ENCODE results near the gene UBE2N.

Gene UBE2N, protein sequence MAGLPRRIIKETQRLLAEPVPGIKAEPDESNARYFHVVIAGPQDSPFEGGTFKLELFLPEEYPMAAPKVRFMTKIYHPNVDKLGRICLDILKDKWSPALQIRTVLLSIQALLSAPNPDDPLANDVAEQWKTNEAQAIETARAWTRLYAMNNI

DNA sequence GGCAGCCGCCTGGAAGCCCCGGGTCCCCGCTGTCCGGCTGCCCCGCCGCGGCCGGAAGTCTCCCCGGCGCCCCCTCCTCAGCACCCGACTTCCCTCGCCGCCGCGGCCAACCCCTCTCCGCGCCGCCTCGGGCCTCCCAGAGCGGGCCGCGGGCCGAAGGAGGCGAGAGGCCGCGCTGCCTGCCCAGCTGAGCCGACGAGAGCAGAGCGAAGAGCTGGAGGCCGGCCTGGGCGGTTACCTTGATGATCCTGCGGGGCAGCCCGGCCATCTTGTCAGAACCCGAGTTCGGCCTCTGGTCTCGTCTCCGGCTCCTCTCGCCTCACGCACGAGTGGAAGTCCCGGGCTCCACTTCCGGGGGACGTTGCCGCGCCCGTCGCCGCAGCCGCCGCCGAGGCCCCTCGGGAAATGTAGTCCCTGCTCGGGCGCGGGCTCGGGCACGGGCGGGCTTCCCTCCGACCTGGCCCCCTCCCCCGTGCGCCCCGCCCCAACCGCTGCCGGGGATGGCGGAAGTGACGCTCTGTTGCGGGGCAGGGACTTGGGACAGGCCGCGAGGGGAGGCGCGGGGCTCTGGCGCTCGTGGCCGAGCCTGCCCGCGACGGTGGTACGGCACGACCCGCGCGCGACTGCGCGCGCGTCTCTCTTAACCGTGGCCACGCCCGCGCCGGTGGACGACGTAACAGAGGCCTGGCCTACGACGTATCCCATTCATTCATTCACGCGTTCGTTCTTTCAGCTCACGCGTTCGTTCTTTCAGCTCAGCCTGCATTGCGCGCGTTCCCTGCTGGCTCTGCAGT, at the start of gene UBE2N:
UBE2N (minus strand) TSS at position 331 of the 794 bp plus-strand sequence; CDS start at position 268, 63 bp downstream.
- peak; percentile 87 for DNase-seq

DNA sequence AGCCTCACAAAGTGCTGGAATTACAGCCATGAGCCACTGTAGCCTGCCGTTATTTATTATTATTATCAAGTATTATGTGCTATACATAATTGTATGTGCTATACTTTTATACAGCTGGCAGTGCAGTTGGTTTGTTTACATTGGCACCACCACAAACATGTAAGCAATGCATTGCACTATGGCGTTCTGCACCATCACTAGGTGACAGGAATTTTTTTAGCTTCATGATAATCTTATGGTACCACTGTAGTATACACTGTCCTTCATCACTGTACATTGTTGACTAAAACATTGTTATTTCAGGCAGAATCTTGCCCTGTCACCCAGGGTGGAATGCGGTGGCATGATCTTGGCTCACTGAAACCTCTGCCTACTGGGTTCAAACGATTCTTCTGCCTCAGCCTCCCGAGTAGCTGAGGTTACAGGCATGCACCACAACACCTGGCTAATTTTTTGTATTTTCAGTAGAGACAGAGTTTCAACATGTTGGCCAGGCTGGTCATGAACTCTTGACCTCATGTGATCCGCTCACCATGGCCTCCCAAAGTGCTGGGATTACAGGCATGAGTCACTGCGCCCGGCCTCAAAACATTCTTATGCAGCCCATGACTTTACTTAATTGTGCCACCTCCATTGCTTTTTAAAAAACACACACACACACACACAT, 42.7 kb upstream of the UBE2N start:
- DNase-seq = no peak

DNA sequence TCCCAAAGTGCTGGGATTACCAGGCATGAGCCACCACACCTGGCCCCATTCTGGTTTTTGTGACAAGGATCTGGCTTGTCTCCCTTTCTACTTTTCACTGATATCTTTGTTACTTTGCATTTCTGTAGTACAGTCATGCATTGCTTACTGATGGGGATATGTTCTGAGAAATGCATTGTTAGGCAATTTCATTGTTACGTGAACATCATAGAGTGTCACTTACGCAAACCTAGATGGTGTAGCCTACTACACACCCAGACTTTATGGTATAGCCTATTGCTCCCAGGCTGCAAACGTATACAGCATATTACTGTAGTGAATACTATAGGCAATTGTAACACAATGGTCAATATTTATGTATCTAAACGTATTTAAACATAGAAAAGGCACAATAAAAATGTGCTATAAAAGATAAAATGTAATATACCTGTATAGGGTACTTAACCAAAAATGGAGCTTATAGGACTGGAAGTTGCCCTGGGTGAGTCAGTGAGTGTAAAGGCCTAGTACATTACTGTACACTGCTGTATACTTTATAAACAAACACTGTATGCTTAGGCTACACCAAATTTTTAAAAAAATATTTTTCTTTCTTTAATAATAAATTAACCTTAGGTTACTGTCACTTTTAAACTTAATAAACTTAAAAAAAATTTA, 41.5 kb upstream of the UBE2N start:
- no peak for DNase-seq

DNA sequence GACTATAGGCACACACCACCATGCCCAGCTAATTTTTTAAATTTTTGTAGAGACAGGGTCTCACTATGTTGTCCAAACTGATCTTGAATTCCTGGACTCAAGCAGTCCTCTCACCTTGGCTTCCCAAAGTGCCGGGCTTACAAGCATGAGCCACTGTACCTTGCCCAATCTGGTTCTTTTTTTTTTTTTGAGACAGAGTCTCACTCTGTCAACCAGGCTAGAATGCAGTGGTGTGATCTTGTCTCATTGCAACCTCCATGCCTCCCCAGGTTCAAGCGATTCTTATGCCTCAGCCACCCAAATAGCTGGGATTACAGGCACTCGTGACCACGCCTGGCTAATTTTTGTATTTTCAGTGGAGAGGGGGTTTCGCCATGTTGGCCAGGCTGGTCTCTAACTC, 41.0 kb upstream of the UBE2N start:
- DNase-seq = no peak

DNA sequence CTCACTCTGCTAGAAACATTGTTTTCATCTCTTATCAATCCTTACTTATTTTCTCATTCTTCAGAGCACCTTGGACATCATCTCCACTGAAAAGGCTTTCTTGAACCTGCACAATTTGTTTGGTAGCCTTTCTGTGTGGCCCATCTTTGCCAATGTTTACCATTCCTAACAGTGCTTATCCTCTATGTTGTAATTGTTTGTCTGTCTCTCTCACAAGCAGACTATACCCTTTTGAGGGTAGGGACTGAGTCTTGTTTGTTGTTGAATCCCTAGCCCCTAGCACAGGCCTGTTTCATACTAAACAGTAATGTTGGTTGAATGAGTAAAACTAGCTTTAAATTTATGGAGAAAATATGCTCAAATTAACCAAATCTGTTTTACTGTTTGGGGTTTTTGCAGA, 34.8 kb upstream of the UBE2N start:
- DNase-seq = no peak

DNA sequence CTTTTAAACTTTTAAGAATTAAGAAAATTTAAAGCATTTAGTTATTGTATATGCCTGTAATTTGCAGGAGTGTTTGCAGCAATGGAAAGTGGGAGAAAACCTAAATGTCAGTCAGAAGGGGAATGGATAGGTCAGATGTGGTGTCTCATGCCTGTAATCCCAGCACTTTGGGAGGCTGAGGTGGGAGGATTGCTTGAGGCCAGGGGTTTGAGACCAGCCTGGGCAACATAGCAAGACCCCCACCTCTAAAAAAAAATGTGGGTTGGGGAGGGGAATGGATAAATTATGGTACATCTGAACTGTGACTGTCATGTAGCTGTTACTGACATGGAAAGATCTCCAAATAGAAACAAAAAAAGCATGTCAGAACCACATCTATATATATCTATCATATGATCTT, 27.6 kb upstream of the UBE2N start:
- DNase-seq = no peak

DNA sequence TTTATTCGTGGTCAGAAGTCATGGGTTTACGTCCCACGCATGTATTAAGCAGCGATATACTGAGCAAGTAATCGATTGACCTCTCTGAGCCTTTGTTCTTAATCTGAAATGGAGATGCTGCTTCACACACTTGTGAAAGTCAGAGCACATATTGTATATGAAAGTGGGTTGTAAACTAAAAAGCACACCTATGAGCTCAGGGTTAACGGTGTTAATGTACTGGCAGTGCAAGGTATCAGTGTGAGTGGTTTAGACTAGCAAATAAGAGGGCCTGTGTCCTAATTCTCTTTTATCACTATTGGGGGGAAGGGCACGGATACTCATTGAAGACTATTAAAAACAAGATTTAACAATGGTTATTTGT, 26.2 kb upstream of the UBE2N start:
- no peak for DNase-seq

DNA sequence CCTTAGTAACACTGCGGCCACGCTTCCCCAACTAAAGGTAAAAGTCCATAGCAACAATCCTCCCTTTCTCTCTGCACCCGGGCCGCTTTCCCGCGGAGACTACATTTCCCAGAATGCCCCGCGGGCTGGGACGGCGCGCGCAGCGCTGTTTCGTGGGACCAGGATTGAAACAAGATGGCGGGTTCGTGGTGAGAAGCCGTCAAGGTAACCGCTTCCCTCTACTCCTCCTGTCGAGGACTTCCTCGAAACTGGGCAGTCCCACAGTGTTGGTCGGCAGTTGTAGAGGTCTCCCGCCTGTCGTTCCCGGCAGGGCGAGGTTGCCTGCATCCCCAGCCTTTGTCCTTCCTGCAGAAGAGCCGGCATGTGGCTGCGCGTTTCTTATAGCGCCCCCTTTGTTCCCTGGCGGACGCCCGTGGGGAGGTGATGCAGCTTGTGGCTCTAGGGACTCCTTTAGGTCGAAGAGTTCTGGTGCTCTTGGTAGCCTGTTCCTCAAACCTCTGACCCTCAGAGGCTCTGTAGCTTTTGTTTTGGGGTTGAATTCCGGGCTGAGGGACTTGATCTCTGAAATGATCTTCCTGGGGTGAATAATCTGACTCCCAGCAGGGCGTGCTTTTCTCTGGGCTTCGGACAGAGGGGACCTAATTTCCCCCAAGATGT, 25.7 kb upstream of the UBE2N start, which contains the start of gene MRPL42:
MRPL42 (plus strand) TSS at position 164 of the 657 bp plus-strand sequence. CDS start 1,772 bp downstream, outside the sequence.
- DNase-seq = peak; percentile 71

DNA sequence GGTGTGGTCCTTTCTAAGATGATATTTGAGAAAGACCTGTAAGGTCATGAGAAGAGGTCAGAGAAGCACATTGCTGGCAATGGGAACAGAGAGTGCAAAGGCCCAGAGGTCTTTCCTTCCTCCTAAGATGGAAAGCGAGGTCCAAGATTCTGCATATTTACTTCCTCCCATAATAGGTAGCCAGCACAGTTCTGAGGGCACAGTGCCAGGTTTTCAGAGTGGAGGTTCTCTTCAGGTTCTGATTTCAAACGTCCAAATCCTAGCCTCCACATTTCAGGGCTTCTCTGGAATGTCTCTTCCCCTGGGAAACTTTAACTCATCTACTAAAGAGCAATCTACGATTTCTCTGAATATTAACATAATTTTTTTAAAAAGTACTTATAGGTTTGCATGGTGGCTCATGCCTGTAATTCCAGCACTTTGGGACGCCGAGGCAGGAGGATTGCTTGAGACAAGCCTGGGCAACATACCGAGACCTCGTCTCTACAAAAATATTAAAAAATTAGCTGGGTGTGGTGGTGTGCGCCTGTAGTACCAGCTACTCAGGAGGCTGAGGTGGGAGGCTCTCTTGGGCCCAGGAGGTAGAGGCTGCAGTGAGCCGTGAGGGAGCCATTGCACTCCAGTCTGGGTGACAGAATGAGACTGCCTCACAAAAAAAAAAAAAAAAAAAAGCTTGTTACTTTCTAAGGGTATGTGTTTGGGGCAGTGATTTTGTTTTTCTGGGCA, 25.0 kb upstream of the UBE2N start:
- no peak for DNase-seq

DNA sequence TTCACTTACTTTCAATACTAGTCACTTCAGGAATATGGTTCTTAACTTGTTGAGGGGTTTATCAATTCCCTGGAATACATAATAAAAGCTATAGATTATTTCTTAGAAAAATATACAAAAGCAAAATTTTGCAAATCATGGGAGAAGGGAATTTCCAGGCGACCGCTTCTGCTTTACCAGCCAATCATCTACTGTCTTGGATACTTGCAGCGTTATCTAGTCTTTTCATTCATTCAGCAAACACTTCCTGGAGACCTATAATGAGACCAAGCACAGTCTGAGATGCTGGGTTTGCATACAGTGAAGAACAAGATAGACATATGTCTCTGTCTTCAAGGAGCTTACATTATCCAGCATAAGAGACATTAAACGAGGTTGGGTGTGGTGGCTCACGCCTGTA, 24.1 kb upstream of the UBE2N start:
- no peak for DNase-seq

DNA sequence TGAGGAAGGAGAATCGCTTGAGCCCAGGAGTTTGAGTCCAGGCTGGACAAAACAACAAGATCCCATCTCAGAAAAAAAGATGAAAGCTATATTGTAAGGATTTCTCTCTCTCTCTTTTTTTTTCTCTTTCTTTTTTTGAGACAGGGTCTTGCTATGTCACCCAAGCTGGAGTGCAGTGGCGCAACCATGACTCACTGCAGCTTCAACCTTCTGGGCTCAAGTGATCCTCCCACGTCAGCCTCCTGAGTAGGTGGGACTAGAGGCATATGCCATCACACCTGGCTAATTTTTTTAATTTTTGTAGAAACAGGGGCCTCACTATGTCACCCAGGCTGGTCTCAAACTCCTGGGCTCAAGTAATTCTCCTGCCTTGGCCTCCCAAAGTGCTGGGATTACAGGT, 19.8 kb upstream of the UBE2N start:
- DNase-seq = no peak

DNA sequence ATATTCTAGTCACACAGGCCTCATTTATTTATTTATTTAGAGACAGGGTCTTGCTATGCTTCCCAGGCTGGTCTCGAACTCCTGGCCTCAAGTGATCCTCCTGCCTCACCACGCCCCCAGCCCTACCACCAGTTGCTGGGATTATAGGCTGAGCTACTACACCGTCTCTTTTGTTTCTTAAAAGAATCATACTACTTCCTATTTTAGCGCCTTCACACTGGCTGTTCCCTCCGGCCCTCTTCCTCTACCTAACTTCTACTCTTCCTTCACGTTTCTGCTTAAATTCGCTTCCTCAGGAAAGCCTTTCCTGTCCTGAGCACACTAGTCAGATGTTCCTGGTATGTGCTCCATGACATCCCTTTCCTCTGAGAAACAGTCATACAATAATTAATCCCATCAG, 19.2 kb upstream of the UBE2N start:
- no peak for DNase-seq

DNA sequence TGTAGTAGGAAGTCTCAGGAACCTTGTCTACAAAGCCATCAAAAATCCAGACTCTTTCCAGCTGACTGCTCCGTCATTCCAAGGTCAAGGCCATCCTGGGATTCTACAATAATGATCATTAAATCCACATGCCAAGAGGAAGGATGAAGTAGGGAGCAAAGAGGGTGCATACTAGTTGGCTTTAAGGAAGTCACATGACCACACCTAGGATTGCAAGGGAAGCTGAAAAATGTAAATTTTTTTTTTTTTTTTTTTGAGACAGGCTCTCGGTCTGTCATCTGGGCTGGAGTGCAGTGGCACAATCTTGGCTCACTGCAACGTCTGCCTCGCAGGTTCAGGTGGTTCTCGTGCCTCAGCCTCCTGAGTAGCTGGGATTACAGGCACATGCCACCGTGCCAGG, 18.3 kb upstream of the UBE2N start:
- no peak for DNase-seq

DNA sequence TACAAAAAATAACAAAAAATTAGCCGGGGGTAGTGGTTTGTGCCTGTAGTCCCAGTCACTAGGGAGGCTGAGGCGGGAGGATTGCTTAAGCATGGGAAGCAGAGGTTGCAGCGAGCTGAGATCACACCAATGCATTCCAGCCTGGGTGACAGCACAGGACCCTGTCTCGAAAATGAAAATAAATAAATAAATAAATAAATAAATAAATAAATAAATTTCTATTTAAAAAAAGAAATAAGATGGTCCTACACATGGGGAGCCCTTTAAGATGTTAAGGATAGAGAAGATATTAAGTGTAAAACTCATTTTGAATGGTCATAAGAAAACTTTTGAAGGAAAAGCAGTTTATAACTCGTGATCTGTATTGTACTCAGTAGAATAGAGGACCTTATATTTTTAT, 17.4 kb upstream of the UBE2N start:
- no peak for DNase-seq

DNA sequence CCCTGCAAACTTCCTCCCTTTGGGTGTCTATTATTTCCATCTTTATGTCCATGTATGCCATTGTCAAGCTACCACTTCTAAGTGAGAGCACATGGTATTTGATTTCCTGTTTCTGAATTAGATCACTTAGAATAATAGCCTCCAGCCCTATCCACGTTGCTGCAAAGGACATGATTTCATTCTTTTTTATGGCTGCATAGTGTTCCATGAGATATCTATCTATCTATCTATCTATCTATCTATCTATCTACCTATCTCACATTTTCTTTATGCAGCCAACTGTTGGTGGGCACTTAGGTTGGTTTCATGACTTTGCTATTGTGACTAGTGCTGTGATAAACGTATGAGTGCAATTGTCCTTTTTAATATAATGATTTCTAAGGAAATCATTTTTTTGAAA, 14.3 kb upstream of the UBE2N start:
- no peak for DNase-seq

DNA sequence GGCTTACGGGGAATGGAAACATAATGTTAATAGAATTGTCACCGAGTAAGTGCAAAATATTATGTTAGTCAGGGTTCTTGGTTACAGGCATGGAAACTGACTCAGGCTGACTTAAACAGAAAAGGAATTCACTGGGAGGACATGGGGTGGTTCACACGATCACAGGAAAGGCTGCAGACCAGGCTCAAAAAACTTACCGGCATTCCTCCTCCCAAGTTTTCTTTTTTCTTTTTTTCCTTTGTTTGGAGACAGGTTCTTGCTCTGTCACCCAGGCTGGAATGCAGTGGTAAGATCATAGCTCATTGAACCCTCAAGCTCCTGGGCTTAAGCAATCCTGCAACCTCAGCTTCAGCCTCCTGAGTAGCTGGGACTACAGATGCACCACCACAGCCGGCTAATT, 11.9 kb upstream of the UBE2N start:
- DNase-seq = no peak

DNA sequence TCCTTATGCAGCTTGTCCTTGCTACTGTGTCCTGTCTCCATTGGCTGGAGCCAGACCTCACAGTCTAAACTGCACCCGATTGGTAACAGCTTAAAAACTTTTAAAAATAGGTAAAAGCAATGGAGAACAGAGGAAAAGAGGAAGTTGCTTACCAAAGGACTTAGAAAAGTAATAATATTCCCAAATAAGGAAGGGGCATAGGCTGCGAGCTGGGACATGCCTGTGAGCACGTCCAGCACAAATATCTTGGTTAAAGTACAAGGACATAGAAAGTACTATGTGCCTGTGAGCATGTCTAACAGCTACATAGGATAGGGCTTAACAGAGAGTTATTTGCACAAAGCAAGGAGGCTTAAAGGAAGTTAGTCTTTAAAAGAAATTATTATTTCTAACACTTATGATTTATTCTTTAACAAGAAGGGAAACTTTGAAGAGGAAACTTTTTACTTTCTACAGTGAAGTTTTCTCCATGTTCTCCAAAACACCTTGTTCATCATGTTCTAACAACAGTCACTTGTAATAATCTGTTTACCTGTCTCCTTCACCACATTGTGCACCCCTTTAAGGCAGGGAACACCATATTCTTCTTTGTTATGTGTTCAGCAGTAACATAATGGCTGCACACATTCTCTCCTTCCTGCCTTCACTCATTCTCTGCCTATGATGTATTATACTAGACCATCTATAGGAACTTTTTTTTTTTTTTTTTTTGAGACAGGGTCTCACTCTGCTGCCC, 9.8 kb upstream of the UBE2N start:
- no peak for DNase-seq

DNA sequence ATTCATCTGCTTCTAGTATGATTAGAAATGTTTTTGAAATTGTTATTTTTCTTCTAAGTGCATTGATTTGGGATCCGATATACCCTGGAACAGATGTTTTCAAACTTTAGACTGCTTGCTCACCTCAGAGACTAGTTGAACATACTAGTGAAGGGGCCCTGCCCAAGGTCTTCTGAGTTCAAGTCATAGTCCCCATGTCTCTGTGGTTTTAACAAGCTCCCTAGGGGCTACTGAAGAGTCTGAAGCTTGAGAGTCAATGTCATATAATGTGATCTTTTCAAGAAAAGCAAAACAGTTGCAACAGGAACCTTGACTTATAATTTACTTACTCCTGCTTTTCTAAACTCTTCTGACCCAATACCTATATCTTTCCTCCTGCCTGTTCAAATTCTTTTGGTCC, 7.5 kb upstream of the UBE2N start:
- DNase-seq = no peak

DNA sequence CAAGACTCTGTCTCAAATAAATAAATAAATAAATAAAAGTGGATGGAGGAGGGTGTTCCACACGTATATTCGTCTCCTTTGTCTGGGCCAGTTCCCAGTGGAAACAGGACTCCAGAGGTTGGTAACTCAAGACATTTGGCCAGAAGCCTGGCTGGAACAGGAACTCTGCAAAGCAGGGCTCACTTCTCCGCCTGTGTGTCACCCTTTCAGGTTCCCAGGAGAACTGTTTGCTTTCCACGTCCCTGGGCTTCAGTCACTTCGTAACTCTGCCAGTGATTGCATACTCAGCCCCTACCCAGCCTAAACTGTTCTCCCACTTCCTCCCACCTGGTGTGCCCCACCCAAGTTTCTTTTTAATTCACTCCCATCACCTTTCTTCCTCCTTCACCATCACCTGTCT, 7.0 kb upstream of the UBE2N start:
- DNase-seq = no peak

DNA sequence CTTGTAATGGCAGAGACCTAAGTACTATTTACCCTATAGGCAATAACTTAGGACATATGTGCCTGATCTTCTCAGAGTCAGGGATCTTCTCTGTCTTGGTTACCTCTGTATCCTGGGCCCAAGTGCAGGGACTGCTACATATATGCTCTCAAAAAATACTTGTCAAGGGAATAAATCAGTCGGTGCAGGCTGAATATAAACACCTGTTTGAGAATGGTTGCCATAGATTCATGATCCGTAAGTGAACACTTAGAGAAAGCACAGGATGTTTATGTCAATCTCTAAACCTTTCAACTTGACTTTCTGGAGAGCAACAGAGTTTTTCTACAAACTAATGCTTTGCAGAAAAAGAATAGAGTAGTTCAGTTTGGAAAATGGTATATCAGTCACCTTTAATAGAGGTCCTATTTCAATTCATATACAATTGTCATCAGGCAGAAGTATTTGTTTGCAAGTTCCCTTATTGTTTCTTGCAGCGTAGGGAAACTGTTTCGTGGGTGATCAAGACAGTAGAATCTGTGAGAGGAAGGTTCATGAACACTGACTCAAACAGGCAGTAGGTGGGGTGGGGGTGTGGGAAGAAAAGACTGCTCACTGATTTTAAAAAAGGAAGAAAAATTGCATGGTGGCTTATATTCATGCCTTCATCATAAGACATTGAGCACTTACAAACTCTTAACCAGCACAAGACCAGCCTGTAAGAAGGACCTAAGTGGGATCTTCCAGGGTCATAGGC, 6.0 kb upstream of the UBE2N start:
- DNase-seq = no peak

DNA sequence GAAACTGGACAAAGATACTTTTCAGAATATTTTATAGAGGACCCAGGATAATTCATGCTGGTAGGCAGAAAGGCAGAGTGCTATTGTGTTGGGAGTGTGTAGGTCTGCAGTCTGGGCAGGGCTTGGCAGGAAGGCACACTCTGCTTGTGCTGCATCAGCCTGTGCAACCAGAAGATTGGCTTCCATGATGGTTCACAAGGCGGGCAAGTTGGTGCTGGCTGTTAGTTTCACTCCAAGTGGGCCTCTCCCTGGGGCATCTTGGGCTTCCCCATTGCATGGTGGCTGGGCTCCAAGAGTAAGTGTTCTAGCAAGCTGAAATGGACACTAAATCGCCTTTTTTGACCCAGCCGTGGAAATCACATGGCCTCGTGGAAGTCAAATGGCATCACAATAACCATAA, 1.8 kb upstream of the UBE2N start:
- DNase-seq = no peak
